Measurements from ENCODE around the gene TMEM45A. TPM values are rescaled to one million over a fixed set of nuclear protein-coding genes. Genes with fewer than 3 reads are reported as not detected.
"Not testable (repeated sequence)": the region's sequence is repeated elsewhere in the genome, so short reads cannot be mapped to it uniquely, and the experiment has no call there.

The TMEM45A gene
- total RNA-seq, 1 donor = 50.6 TPM

GRCh38 chr3:100538339-100538706 is 45.9 kb downstream of the TMEM45A start:
- no peak for DNase-seq (ENCODE audit: low read depth)
- TF ChIP-seq CTCF (IDR thresholded peaks at IDR 0.05; ENCODE audit: insufficient read depth, low read length) = no peak
- H3K4me3 ChIP-seq (ENCODE audit: low read depth, low read length) = no peak overlapping the region

- DNase-seq (ENCODE audit: low read depth) = no peak
- no peak overlapping the region for H3K4me3 ChIP-seq (ENCODE audit: low read depth, low read length)
- TF ChIP-seq CTCF (IDR thresholded peaks at IDR 0.05; ENCODE audit: insufficient read depth, low read length) = no peak
Observed at GRCh38 chr3:100540791-100541334, 48.4 kb downstream of the TMEM45A start.

DNA sequence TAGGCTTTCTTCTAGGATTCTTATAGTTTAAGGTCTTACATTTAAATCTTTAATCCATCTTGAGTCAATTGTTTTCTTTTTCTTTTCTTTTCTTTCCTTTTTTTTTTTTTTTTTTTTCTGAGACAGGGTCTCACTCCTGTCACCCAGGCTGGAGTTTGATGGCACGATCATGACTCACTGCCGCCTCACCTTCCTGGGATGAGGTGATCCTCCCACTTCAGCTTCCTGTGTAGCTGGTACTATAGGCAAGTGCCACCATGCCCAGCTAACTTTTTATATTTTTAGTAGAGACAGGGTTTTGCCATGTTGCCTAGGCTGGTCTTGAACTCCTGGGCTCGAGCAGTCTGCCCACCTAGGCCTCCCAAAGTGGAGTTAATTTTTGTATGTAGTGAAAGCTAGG is 49.0 kb downstream of the TMEM45A start:
- not testable (repeated sequence) for DNase-seq (ENCODE audit: low read depth); H3K4me3 ChIP-seq (ENCODE audit: low read depth, low read length)

- TF ChIP-seq CTCF (IDR thresholded peaks at IDR 0.05; ENCODE audit: insufficient read depth, low read length) = no peak
- no peak for DNase-seq (ENCODE audit: low read depth)
- H3K4me3 ChIP-seq (ENCODE audit: low read depth, low read length) = no peak overlapping the region
Observed at GRCh38 chr3:100545371-100545770, 53.0 kb downstream of the TMEM45A start.

DNA sequence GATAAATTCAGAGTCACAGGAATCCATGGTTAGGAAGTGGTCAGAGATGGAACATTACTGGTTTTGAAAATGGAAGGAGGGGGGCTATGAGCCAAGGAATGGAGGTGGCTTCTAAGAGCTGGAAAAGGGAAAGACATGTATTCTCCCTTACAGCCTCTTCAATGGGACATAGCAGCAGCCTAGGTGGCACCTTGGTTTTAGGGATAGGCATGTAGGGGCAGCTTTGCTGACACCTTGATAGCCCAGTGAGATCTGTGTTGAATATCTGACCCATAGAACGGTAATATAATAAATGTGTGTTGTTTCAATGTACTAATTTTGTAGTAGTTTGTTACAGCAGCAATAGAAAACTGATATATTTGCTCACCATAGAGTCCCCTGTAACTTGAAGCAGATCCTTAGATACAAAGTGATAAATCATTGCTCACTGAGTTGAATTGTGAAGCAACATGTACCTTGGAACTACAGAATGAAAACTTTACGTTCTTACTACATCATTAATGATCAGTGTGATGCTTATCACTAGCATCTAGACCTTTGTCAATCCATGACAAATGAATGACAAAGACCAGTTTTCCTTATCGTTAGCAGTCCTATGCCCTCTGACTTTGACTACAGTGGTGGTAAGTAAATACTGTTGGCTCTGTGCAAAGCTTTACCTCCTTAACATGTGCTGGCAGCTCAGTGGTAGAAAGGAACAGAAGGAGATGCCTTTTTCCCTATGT is 53.8 kb downstream of the TMEM45A start:
- DNase-seq (ENCODE audit: low read depth) = no peak
- no peak for TF ChIP-seq CTCF (IDR thresholded peaks at IDR 0.05; ENCODE audit: insufficient read depth, low read length)

GRCh38 chr3:100548053-100548452 is 55.6 kb downstream of the TMEM45A start:
- no peak for DNase-seq (ENCODE audit: low read depth)
- TF ChIP-seq CTCF (IDR thresholded peaks at IDR 0.05; ENCODE audit: insufficient read depth, low read length) = no peak
- H3K4me3 ChIP-seq (ENCODE audit: low read depth, low read length) = no peak overlapping the region

More for the DNA sequence above, 53.8 kb downstream of the TMEM45A start:
- H3K4me3 ChIP-seq (ENCODE audit: low read depth, low read length) = no peak overlapping the region

GRCh38 chr3:100553618-100554372 is 61.4 kb downstream of the TMEM45A start:
- no peak for TF ChIP-seq CTCF (IDR thresholded peaks at IDR 0.05; ENCODE audit: insufficient read depth, low read length)
- DNase-seq (ENCODE audit: low read depth) = no peak
- no peak overlapping the region for H3K4me3 ChIP-seq (ENCODE audit: low read depth, low read length)
